Measurements from ENCODE around the gene SEMA4D. TPM values are rescaled to one million over a fixed set of nuclear protein-coding genes. Genes with fewer than 3 reads are reported as not detected.

The SEMA4D gene
- polyA plus RNA-seq, 1 donor from 2014 or later, result 34.0 TPM

GRCh38 chr9:89363921-89364665 lies 133.8 kb downstream of the SEMA4D start:
- no peak for TF ChIP-seq RAD21 (conservative IDR thresholded peaks at IDR 0.05)
- TF ChIP-seq CTCF (IDR thresholded peaks at IDR 0.05; ENCODE audit: poor library complexity, severe bottlenecking), result no peak
- no peak for TF ChIP-seq POLR2AphosphoS5 (IDR thresholded peaks at IDR 0.05)
- TF ChIP-seq MXI1 (conservative IDR thresholded peaks at IDR 0.05; ENCODE audit: poor library complexity, severe bottlenecking), result no peak
- no peak for TF ChIP-seq REST (IDR thresholded peaks at IDR 0.05; ENCODE audit: borderline replicate concordance)
- no peak for TF ChIP-seq EZH2 (IDR thresholded peaks at IDR 0.05; ENCODE audit: borderline replicate concordance, insufficient read depth, low read length, poor library complexity, severe bottlenecking)
- TF ChIP-seq SMC3 (conservative IDR thresholded peaks at IDR 0.05; ENCODE audit: poor library complexity), result no peak
- no peak for TF ChIP-seq EP300 (conservative IDR thresholded peaks at IDR 0.05; ENCODE audit: poor library complexity, severe bottlenecking)
- TF ChIP-seq TAF1 (IDR thresholded peaks at IDR 0.05; ENCODE audit: low read depth), result no peak
- Histone ChIP-seq H3K9me3 (ENCODE audit: low read length) (no peaks in the 10 kb centered on the region), H3K27me3 (ENCODE audit: insufficient read depth, low read depth, low read length) (no peaks in the 10 kb centered on the region), H3K4me3 (ENCODE audit: low read length) (no peak overlapping the region), H3K9ac (ENCODE audit: low read length) (no peak overlapping the region), H3K4me2 (ENCODE audit: low read length) (no peak overlapping the region), H3K27ac (ENCODE audit: low read length) (no peak overlapping the region), H3F3A (ENCODE audit: insufficient read depth, low read length, poor library complexity, severe bottlenecking) (no peaks in the 10 kb centered on the region), H4K20me1 (ENCODE audit: insufficient read depth) (no peaks in the 10 kb centered on the region), H3K36me3 (ENCODE audit: insufficient read depth, low read length) (peaks cover 11% of the 10 kb centered on the region), H3K9me2 (ENCODE audit: insufficient read depth, low read length) (no peaks in the 10 kb centered on the region), H2AFZ (ENCODE audit: low read depth, low read length) (no peak overlapping the region), H3K79me2 (replicated peaks; ENCODE audit: insufficient read depth, low read length) (no peaks in the 10 kb centered on the region)

- Histone ChIP-seq H3K79me2 (replicated peaks; ENCODE audit: insufficient read depth, low read length) (no peaks in the 10 kb centered on the region), H3K9ac (ENCODE audit: low read length) (no peak overlapping the region), H3K9me3 (ENCODE audit: low read length) (no peaks in the 10 kb centered on the region), H3K9me2 (ENCODE audit: insufficient read depth, low read length) (no peaks in the 10 kb centered on the region), H3K27ac (ENCODE audit: low read length) (no peak overlapping the region), H2AFZ (ENCODE audit: low read depth, low read length) (no peak overlapping the region), H3K4me3 (ENCODE audit: low read length) (no peak overlapping the region), H3K36me3 (ENCODE audit: insufficient read depth, low read length) (peaks cover 11% of the 10 kb centered on the region), H3K4me2 (ENCODE audit: low read length) (no peak overlapping the region), H3K27me3 (ENCODE audit: insufficient read depth, low read depth, low read length) (no peaks in the 10 kb centered on the region), H4K20me1 (ENCODE audit: insufficient read depth) (no peaks in the 10 kb centered on the region), H3F3A (ENCODE audit: insufficient read depth, low read length, poor library complexity, severe bottlenecking) (no peaks in the 10 kb centered on the region)
- TF ChIP-seq POLR2AphosphoS5 (IDR thresholded peaks at IDR 0.05) (no peak), TAF1 (IDR thresholded peaks at IDR 0.05; ENCODE audit: low read depth) (no peak), REST (IDR thresholded peaks at IDR 0.05; ENCODE audit: borderline replicate concordance) (no peak), SMC3 (conservative IDR thresholded peaks at IDR 0.05; ENCODE audit: poor library complexity) (no peak), CTCF (IDR thresholded peaks at IDR 0.05; ENCODE audit: poor library complexity, severe bottlenecking) (no peak), EP300 (conservative IDR thresholded peaks at IDR 0.05; ENCODE audit: poor library complexity, severe bottlenecking) (no peak), RAD21 (conservative IDR thresholded peaks at IDR 0.05) (no peak), EZH2 (IDR thresholded peaks at IDR 0.05; ENCODE audit: borderline replicate concordance, insufficient read depth, low read length, poor library complexity, severe bottlenecking) (no peak)
Measured at GRCh38 chr9:89363311-89363670, 134.6 kb downstream of the SEMA4D start.
